Measurements from ENCODE around the gene NUP210L. TPM values are rescaled to one million over a fixed set of nuclear protein-coding genes. Genes with fewer than 3 reads are reported as not detected.

The NUP210L gene
- total RNA-seq, 4 donors from 2014 or later = not detected

- intact Hi-C loops (cut with DNase I; ENCODE audit: low total_unique reads) = no loop called here
- Histone ChIP-seq H3K36me3 (peaks cover 0 to 20% (median 9%) of the 10 kb centered on the region in 4 donors), H3K4me1 (peaks cover 8 to 22% (median 18%) of the 10 kb centered on the region in 4 donors), H3K27me3 (no peaks in the 10 kb centered on the region), H3K4me3 (peak overlapping the region in 3 of 4 donors; percentile 94 to 99 (median 97)), H3K9me3 (no peaks in the 10 kb centered on the region), H3K27ac (peak overlapping the region; percentile 94 to 99 (median 96))
- in situ Hi-C loops (cut with MboI; ENCODE audit: low pct_ligation_motif_present in 1 of 4, low pct_unique_long_range_greater_than_20kb in 1 of 4, low sequenced_read_pairs in 3 of 4) = loop anchor here (25.0 kb wide), 4 partner anchors 291 to 466 kb away; partner anchors contain the start of genes ILF2 (in 1 of the 4), NPR1 (in 1 of the 4), S100A3 (in 1 of the 4) and S100A4 (in 1 of the 4)
- TF ChIP-seq EP300 (IDR thresholded peaks at IDR 0.05; ENCODE audit: low read depth) (no peak), POLR2AphosphoS5 (IDR thresholded peaks at IDR 0.05) (no peak), CTCF (IDR thresholded peaks at IDR 0.05) (no peak), POLR2A (IDR thresholded peaks at IDR 0.05) (no peak)
- WGBS, 2 donors (ENCODE audit: low coverage in 1 of 2) = 36 to 56% methylated on average over 9 of the region's 9 CpGs
- no peak for DNase-seq
These were observed 176.5 kb downstream of the NUP210L start for GRCh38 chr1:153978274-153978909.

GRCh38 chr1:153977250-153978240, 177.3 kb downstream of the NUP210L start, which contains the start of gene JTB:
Gene JTB, minus strand, starts transcription at chr1:153977674. Its CDS starts 422 bp downstream, at chr1:153977252.
- intact Hi-C loops (cut with DNase I; ENCODE audit: low total_unique reads) = no loop called here
- Histone ChIP-seq H3K4me1 (peaks cover 8 to 22% (median 18%) of the 10 kb centered on the region in 4 donors), H3K27ac (peak within 1 kb of the TSS; percentile 94 to 99 (median 96)), H3K27me3 (no peaks in the 10 kb centered on the region), H3K36me3 (peaks cover 0 to 20% (median 9%) of the 10 kb centered on the region in 4 donors), H3K9me3 (no peaks in the 10 kb centered on the region), H3K4me3 (peak within 1 kb of the TSS; percentile 80 to 99 (median 96))
- in situ Hi-C loops (cut with MboI; ENCODE audit: low pct_ligation_motif_present in 1 of 4, low pct_unique_long_range_greater_than_20kb in 1 of 4, low sequenced_read_pairs in 3 of 4) = loop anchor here (25.0 kb wide), 4 partner anchors 290 to 465 kb away; partner anchors contain the start of genes ILF2 (in 1 of the 4), NPR1 (in 1 of the 4), S100A3 (in 1 of the 4) and S100A4 (in 1 of the 4)
- 0% methylated on average over 10 to 75 of the region's 75 CpGs for WGBS, 2 donors (ENCODE audit: low coverage in 1 of 2)
- DNase-seq = peak; percentile 92
- TF ChIP-seq EP300 (IDR thresholded peaks at IDR 0.05; ENCODE audit: low read depth) = no peak
- TF ChIP-seq POLR2A (IDR thresholded peaks at IDR 0.05) = peak; percentile 93
- peak in 2 of 5 experiments; percentile 15 to 27 for TF ChIP-seq CTCF (IDR thresholded peaks at IDR 0.05)
- TF ChIP-seq POLR2AphosphoS5 (IDR thresholded peaks at IDR 0.05) = peak; percentile 95 to 98 (median 95)

GRCh38 chr1:153976819-153977249, 178.0 kb downstream of the NUP210L start:
- 0% methylated on average over 15 of the region's 16 CpGs; no CpG with 5 or more reads in 1 of the 2 donors for WGBS, 2 donors (ENCODE audit: low coverage in 1 of 2)
- Histone ChIP-seq H3K4me3 (peak overlapping the region; percentile 80 to 99 (median 96)), H3K9me3 (no peaks in the 10 kb centered on the region), H3K27me3 (no peaks in the 10 kb centered on the region), H3K27ac (peak overlapping the region; percentile 94 to 99 (median 96)), H3K36me3 (peaks cover 0 to 20% (median 9%) of the 10 kb centered on the region in 4 donors), H3K4me1 (peaks cover 8 to 22% (median 18%) of the 10 kb centered on the region in 4 donors)
- in situ Hi-C loops (cut with MboI; ENCODE audit: low pct_ligation_motif_present in 1 of 4, low pct_unique_long_range_greater_than_20kb in 1 of 4, low sequenced_read_pairs in 3 of 4) = loop anchor here (25.0 kb wide), 4 partner anchors 290 to 465 kb away; partner anchors contain the start of genes ILF2 (in 1 of the 4), NPR1 (in 1 of the 4), S100A3 (in 1 of the 4) and S100A4 (in 1 of the 4)
- no peak for DNase-seq
- intact Hi-C loops (cut with DNase I; ENCODE audit: low total_unique reads) = no loop called here
- TF ChIP-seq CTCF (IDR thresholded peaks at IDR 0.05) (no peak), POLR2AphosphoS5 (IDR thresholded peaks at IDR 0.05) (no peak), EP300 (IDR thresholded peaks at IDR 0.05; ENCODE audit: low read depth) (no peak), POLR2A (IDR thresholded peaks at IDR 0.05) (no peak)
